ENCODE measurements around the gene TPX2.

Gene TPX2

GRCh38 chr20:31769681-31770080, 30.6 kb downstream of the TPX2 start:
- H3K4me3 ChIP-seq (ENCODE audit: low read depth, low read length) = no peak overlapping the region
- TF ChIP-seq CTCF (conservative IDR thresholded peaks at IDR 0.05; ENCODE audit: low read depth, low read length) = no peak
- DNase-seq (ENCODE audit: low read depth) = no peak

DNA sequence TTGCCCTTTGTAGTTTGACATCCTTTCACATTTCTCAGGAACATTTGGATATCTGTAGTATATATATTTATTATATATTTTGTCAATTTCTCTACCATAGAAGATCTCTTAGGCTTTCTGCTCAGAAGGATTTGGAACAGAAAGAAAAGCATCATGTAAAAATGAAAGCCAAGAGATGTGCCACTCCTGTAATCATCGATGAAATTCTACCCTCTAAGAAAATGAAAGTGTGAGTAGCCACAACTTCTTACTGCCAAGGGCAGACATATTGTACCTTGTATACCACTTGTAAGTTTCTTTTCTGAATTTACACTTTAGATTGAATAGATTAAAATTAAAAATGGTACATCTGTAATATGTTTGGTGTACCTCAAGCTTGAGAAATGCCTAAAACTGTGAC, 31.2 kb downstream of the TPX2 start:
- TF ChIP-seq CTCF (conservative IDR thresholded peaks at IDR 0.05; ENCODE audit: low read depth, low read length) = no peak
- H3K4me3 ChIP-seq (ENCODE audit: low read depth, low read length) = no peak overlapping the region
- no peak for DNase-seq (ENCODE audit: low read depth)

GRCh38 chr20:31774408-31774807, 35.3 kb downstream of the TPX2 start:
- TF ChIP-seq CTCF (conservative IDR thresholded peaks at IDR 0.05; ENCODE audit: low read depth, low read length) = no peak
- no peak for DNase-seq (ENCODE audit: low read depth)
- no peak overlapping the region for H3K4me3 ChIP-seq (ENCODE audit: low read depth, low read length)

- no peak for TF ChIP-seq CTCF (conservative IDR thresholded peaks at IDR 0.05; ENCODE audit: low read depth, low read length)
These were observed 41.7 kb downstream of the TPX2 start for GRCh38 chr20:31780839-31781238.

GRCh38 chr20:31781945-31782344, 42.9 kb downstream of the TPX2 start:
- DNase-seq (ENCODE audit: low read depth) = no peak
- no peak overlapping the region for H3K4me3 ChIP-seq (ENCODE audit: low read depth, low read length)
- no peak for TF ChIP-seq CTCF (conservative IDR thresholded peaks at IDR 0.05; ENCODE audit: low read depth, low read length)

More at GRCh38 chr20:31780839-31781238, 41.7 kb downstream of the TPX2 start:
- no peak overlapping the region for H3K4me3 ChIP-seq (ENCODE audit: low read depth, low read length)
- DNase-seq (ENCODE audit: low read depth) = no peak

GRCh38 chr20:31784354-31785044, 45.4 kb downstream of the TPX2 start:
- no peak for DNase-seq (ENCODE audit: low read depth)
- TF ChIP-seq CTCF (conservative IDR thresholded peaks at IDR 0.05; ENCODE audit: low read depth, low read length) = no peak

DNA sequence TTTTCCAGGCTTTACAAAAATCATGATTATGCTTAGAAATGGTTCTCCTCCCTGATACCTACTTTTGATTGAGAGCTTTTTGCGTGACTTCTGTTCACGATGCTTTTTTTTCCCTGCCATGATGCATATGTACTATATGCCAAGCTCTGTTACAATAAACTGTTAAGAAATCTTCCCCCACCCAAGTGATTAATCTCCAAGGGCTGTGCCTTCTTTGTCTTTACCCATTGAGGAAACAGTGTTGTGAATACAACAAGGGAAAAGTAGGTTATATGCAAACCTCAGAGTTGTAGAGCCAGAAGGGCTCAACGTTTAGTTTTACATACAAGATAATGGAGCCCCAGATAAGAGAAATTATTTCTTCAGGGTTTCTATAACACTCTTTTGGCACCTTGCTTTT, 46.0 kb downstream of the TPX2 start:
- TF ChIP-seq CTCF (conservative IDR thresholded peaks at IDR 0.05; ENCODE audit: low read depth, low read length) = no peak
- DNase-seq (ENCODE audit: low read depth) = no peak
- no peak overlapping the region for H3K4me3 ChIP-seq (ENCODE audit: low read depth, low read length)

More at GRCh38 chr20:31784354-31785044, 45.4 kb downstream of the TPX2 start:
- no peak overlapping the region for H3K4me3 ChIP-seq (ENCODE audit: low read depth, low read length)

All from choroid plexus epithelial cell (primary cell).